Left ventricle myocardium superior (tissue), 1 donor: ENCODE measurements around the gene XKR7. TPM values are rescaled to one million over a fixed set of nuclear protein-coding genes. Genes with fewer than 3 reads are reported as not detected.
A peak's percentile ranks its signal among the peaks of the same experiment; 100 is the strongest.

ENCODE experiments used
- ATAC-seq: fragments of 200-7000 bp; cut with Tn5 transposase; one replicate; pipeline ENCODE4 v1.9.1; 2020; ENCODE audit warnings: mild to moderate bottlenecking, moderate library complexity
- DNase-seq: peaks from one replicate; pipeline ENCODE4 v3.0.0-alpha.2; 2020
- intact Hi-C: fragments of 100-400 bp; cut with micrococcal nuclease; formaldehyde crosslinking; loops from one replicate; pipeline ENCODE4 v1.11.0; 2022
- total RNA-seq: library from RNA; stranded (reverse); fragmentation: NEBNext Ultra II Directional; extraction: Animal tissue kit (Norgen Biotek cat#: 25700); gene quantifications from one replicate; pipeline ENCODE4 v1.2.1, GENCODE V29; 2021
- donor health status: DM: no; HTN: yes; CAD: no; lungs with severe emphysema.

Gene XKR7
- total RNA-seq, 1 donor from 2014 or later: not detected

DNA sequence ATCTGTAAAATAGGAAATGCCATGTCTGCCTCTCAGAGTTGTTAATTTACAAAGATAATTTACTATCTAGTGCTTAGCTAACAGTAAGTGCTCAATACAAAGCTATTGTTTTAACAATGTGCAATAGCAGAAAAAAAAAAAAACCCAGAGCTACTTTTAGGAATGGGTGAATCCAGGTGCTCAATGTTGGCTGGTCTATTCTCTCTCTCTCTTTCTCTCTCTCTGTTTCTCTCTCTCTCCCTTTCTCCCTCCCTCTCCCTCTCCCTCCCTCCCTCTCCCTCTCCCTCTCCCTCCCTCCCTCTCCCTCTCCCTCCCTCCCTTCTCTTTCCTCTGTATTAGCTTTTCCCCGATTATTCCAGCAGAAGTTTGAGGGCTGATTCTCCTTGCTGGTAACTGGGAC, 30.1 kb upstream of the XKR7 start:
- intact Hi-C loops: no loop called here
- no peak for ATAC-seq
- no peak for DNase-seq

DNA sequence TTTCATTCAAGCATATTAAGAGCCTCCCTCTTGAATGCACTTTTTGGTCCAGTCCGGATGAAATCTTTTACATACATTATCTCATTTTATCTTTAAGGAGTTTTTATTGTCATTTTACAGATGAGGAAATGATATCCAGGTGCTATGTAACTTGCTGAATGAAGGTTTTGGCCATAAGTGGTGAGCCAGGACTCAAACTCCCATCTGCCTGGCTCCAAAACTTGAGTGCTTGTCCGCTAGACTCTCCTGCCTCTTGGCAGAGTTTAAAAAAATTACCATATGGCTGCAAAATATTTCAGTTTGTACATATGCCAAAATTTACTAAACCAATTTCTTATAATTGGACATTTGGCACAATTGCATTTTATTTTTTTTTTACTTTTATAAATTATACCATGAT, 28.3 kb upstream of the XKR7 start:
- intact Hi-C loops: no loop called here
- no peak for ATAC-seq

DNA sequence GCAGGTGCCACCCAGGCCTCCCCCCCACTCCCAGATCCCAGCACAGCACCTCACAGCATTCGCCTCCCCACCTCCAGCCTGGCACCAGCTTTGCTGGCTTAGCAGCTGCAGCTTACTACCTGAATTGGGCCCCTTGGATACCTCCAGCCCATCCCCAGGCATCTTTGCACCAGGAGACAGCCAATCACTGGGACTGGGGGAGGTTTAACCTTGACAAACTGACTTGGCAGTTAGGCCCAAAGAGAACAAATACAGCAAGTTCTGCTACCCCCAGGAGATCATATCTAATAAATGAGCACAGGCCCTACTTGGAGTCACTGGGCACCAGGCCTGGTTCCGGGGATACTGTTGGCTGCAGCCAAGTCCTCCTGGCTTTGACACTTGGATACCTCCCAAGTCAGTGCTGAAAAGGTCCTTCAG, 24.9 kb upstream of the XKR7 start:
- intact Hi-C loops: no loop called here
- peak; percentile 92 for ATAC-seq
- peak; percentile 76 for DNase-seq

More for the DNA sequence above, 28.3 kb upstream of the XKR7 start:
- DNase-seq: no peak

DNA sequence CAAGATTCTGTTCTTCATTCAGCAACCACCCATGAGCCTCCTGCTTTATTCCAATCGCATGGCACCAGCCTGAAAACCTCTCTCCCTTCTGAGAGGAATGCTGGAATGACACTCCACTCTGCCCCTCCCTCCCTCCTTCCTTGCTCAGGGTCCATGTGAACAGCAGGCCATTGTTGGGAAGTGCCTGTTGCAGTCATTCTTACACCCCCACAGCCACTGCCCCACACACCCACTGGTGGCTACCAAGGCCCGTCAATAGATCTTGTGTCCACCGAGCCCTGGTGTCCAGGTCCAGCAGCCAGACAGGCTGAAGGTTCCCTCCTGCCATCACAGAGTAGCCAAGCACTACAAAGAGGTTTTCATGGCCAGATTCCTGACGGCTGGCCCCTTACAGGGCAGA, 22.6 kb upstream of the XKR7 start:
- ATAC-seq (no peak), DNase-seq (no peak)
- intact Hi-C loops: no loop called here

DNA sequence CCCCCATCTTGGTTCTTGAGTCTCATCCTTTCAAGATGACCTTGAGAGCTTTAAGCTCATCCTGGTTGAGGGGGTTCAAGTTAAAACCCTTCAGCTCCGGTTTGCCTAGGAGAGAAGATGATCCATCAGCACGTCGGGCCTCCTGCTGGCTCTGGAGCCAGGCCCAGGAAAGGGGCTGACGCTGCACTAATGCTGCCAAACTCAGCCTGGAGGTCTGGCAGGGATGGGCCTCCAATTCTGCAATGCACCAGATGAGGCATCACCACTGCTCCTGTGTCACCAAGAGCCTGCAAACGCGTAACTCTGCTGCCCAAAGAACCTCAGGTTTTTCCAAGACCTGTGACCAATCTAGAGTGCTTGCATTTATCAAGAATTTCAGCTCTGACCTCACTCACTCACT, 22.2 kb upstream of the XKR7 start:
- intact Hi-C loops: no loop called here
- ATAC-seq: peak; percentile 28
- DNase-seq: no peak

DNA sequence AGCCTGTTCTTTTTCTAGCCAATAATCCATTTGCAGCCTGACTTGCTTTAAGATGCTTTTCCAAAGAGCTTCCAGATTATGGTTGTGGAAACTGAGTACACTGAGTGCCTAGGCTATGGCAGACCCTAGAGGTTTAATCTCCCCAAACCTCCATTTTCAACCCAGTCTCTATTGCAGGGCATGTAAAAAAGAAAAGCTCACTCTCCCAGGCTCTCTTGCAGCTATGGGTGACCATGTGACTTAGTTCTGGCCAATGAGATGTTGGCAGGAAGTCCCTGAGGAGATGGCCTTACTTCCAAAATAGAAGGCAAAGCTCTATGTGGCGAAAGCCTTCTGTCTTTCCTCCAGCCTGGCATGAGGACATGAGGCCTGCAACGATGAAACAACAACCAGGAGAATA, 19.9 kb upstream of the XKR7 start:
- ATAC-seq: no peak
- intact Hi-C loops: no loop called here
- no peak for DNase-seq

DNA sequence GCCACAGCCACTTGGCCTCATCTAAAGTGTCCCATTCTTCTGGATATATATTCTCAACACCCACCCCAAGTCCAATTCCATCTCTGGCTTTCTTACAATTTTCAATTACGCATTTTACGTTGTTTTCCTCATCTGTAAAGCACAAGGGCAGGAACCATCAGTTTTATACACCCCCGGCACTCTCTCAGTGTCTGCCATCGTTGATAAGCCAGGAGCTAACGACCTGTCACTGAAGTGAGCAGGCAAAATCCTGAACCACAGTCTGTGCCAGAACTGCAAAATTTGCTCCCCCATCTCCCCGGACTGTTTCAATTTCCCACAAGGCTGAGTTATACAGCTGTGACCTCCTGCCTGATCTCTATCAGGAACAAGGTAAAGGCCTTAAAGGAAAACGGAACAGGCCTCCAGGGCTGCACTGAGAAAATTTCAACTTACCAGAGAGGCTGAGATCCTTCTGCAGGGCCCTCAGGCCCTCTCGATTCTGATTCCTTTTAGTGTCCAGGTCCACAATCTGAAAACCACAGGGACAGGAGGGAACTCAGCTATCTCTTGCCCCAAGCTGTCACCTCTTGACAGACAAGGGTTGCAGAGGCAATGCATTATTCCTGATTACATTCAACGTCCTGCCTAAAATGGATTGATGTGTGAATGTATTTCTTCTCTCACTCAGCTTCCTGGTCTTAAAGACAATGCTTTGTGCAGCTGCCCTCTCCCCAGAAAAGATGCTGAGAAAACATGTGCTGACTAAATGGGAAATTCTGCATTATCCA, 17.9 kb upstream of the XKR7 start:
- intact Hi-C loops: loop anchor here (5.0 kb wide), 1 partner anchor 98 kb away; no protein-coding TSS in a partner anchor
- ATAC-seq (no peak), DNase-seq (no peak)

DNA sequence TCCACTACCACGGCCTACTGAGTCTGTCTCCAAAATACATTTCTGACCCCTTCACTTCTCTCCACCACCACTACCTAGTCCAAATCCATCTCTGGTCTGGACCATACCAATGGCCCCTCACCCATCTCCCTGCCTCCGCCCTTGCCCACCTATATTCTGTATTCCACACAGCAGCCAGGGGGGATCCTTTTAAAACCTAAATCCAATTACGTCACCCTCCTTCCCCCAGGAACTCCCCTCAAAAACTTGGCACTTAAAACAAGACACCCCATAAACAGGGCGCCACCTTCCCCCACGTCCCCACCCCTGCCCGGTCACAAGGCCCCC, 16.8 kb upstream of the XKR7 start:
- DNase-seq (no peak), ATAC-seq (no peak)
- intact Hi-C loops: loop anchor here (5.0 kb wide), 1 partner anchor 99 kb away; no protein-coding TSS in a partner anchor

DNA sequence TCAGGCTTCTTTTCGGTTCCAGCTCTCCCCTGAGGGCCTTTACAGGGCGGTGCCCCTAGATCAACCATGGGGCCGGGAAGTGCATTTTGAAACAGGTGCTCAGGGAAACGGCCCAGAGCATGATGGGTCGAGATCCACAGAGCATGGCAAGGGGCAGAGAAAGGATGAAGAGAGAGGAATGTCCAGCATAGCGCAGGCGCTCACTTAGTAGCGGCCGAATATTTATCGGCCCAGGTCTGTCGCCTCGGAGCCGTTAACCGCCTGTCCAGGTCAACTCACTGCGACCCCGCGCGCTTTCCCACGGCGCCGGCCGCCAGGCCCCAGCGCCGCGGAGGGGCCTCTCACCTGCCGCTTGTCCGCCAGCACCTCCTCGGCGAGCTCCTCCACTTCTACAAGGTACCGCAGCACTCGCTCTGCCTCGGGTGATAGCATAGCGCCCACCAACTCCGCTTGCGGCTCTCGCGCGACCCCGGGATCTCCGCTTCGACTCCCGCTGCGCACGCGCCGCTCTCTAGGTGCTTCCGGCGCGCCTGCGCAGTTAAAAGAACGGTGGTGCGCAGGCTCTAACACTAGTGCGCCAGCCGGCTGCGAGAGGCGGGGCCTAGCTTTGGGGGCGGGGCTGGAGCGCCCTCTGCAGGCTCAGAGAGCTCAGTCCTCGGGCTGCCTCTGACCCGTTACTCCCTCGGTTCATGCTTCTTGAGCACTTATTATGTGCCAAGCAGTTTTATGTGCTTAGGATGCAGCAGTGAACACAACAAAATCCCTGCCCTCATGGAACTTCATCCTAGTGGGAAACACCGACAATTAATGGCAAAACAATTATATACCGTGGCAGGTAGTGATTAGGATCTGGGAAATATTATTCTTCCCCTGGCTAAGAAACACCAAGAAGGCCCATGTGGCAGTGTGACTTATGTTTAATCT, 16.2 kb upstream of the XKR7 start, which contains the start of gene PDRG1:
TSS of gene PDRG1 (minus strand) at position 517 of the 924 bp plus-strand sequence. CDS start at position 432, 85 bp downstream.
- DNase-seq: peak; percentile 99
- ATAC-seq: peak; percentile 99
- intact Hi-C loops: loop anchor here (5.0 kb wide), 1 partner anchor 99 kb away; no protein-coding TSS in a partner anchor

DNA sequence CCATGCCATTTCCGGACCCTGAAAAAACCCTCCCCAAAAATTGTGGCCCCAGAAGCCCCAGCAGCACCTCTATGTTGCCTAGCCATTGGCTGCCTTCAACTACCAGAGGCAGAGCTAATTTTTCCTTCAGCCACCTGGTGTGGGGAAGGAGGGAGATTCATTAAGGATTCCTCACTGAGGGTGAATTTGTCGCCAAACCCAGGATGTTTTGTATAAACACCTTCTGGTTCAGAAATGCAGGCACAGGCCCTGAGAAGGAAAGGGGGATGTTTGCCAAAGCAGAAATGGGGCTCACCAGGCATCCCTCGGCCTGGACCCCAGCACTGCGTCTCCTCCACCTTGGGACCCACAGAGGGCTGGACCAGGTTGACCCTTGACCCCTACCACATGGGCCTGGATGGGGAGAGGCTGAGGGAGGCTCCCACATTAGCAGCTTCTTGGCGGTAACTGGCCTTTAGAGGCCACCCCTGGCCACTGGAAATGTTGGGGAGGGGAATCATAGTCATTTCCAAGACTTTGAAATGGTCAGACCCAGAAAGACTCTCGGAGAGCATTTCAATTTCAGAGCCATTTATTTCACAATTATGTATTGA, 14.3 kb upstream of the XKR7 start:
- ATAC-seq (no peak), DNase-seq (no peak)
- intact Hi-C loops: loop anchor here (5.0 kb wide), 1 partner anchor 101 kb away; no protein-coding TSS in a partner anchor

DNA sequence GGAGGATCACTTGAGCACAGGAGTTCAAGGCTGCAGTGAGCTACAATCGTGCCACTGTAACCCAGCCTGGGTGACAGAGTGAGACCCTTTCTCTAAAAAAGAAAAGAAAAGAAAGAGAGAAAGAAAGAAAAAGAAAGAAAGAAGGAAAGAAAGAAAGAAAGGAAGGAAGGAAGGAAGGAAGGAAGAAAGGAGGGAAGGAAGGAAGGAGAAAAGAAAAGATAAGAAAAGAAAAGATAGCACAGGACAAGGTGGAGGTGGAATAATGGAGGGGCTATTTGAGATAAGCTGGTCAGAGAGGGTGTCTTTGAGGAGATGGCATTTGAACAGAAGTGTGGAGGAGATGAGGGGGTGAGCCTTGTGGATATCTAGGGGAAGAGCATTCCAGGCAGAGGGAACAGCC, 13.5 kb upstream of the XKR7 start:
- intact Hi-C loops: loop anchor here (5.0 kb wide), 1 partner anchor 102 kb away; no protein-coding TSS in a partner anchor
- no peak for DNase-seq
- ATAC-seq: no peak

DNA sequence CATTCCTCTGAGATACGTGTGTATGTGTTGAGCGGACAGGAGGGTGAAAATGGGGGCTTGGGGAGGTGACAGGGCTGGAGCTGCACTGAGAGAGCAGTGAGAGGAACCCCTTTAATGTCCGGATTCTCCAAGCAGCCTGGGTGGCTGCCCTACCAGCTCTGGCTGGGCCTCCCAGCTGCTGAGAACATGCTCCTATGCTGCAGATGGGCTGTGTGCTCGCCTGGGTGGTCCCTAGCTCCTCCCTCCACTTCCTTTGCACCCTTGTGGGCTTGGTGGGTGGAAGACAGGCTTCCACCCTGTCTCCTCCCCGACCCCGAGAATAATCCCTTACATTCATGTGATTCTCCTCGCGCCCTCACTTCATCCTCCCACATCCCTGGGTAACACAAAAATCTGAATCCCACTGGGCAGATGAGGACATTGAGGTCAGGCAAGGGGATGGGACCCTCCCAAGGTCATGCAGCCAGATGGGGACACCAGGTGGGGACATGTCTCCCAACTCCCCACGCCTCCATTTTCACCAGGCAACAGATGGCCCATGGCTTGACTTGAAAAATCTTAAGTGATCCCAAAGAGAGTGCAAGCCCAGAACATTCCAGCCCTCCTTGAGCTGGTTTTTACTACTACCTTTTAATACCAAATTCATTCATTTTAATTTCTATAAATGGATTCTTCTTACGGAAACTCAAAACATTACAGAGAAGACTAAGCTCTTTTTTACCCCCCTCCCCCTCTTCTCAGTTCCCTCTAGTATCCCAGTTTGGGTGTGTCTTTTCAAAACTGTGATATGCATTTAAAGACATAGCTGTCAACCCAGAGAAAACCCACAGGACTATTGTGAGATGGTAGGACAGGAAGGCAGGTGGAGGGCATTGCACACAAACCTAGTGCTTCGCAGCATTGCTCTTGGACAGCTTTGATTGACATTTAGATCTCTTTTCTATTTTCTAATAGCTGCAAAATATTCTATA, 11.1 kb upstream of the XKR7 start:
- ATAC-seq (no peak), DNase-seq (no peak)
- intact Hi-C loops: no loop called here

DNA sequence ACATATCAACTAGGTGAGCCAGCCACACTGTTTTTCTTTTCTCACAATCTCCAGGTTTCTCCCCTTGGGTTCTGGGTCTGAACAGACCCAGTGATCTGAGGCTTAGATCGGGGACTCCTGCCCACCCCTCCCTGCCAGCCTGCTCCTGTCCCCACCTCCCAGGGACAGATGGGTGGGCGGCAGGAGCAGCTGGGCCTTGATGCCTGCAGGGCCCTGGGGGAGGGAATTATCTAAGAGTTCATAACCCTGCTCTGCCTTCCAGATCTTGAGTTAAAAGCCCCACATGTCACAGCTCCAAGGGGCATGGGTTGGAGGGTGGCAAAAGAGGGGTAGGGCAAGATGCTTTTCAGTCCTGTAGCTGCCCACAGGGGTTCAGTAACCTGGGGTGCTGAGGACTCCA, 5.2 kb upstream of the XKR7 start:
- intact Hi-C loops: no loop called here
- no peak for ATAC-seq

DNA sequence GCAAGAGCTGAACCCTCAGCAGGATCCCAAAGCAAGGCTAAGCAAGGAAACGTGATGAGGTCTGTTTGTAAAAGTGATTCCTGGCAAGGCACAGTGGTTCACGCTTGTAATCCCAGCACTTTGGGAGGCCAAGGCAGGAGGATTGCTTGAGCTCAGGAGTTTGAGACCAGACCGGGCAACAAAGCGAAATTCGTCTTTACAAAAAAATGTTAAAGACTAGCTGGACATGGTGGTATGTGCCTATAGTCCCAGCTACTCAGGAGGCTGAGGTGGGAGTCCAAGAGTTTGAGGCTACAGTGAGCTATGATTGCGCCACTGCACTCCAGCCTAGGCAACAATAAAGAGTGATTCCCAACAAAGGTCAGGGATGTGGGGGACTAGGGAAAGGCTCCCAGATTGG, 4.1 kb upstream of the XKR7 start:
- ATAC-seq (no peak), DNase-seq (no peak)
- intact Hi-C loops: no loop called here

More for the DNA sequence above, 5.2 kb upstream of the XKR7 start:
- DNase-seq: no peak

DNA sequence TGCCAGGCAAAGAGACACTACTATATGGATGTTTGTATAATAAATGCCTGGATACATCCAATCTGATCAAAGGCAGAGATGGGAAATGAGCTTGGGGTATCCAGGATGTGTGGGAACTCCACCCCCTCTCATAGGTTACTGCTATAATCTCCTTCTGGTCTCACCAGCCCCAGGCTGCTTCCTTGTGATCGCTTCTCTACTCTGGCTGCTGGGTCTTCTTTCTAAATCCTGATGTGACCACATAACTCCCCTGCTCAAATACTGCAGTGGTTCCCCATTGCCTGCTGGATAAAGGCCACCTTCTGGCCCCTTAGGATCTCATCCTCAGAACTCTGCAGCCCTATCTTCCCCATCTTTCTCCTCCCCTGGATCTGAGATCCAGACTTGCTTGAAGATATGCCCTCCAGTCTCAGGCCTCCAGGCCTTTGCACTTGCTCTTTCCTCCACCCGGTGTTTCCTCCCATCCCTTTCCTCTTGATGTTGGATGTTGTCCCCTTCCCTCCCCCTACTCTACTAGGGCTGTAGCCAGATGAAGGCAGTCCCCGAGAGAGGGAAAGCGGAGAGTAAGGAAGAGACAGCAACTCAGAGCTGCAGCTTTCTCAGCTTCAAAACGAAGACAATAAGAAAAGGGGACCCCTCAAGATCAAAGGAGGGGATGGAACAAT, 828 bp upstream of the XKR7 start:
- no peak for DNase-seq
- intact Hi-C loops: no loop called here
- ATAC-seq: no peak

DNA sequence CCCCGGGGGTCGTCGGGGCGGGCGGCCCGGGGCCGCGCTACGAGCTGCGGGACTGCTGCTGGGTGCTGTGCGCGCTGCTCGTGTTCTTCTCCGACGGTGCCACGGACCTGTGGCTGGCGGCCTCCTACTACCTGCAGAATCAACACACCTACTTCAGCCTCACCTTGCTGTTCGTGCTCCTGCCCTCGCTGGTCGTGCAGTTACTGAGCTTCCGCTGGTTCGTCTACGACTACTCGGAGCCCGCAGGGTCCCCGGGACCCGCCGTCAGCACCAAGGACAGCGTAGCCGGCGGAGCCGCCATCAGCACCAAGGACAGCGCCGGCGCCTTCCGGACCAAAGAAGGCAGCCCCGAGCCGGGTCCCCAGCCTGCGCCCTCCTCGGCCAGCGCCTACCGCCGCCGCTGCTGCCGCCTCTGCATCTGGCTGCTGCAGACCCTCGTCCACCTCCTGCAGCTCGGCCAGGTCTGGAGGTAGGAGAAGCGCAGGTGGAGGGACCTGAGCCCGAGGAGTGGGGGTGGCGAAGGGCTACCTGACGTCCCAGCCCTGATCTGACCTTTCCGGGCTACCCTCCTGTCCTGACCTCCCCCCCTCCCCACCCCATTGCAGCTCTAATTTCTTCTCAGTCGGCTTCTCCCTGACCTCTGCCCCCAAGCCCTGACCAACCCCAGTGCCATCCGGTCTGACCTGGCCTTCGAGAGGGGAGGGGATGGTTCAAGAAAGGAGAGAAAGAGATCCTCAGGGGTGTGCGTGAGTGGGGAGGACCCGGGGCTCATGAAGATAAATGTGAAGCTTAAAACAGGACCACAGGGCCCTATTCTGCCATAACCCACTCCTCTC, 558 bp downstream of the XKR7 start:
- intact Hi-C loops: no loop called here
- ATAC-seq (peak; percentile 95), DNase-seq (peak; percentile 83)

DNA sequence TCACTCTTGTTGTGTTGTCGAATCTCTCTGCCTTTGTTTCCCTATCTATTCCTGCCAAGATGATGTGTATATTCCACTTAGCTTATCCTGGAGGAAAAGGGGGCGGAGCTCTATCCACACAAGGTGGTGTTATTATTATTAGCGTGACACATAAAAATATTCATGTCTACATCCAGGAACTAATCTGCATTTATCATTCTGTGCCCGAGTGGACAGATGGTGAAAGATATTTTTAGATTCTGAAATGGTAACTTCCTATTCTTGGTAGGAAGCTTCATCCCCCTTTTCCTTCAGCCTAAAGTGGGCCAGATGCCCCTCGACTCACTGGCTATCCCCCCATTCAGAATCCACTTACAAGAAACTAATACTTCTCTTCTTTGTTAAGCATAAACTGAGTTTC, 2.0 kb downstream of the XKR7 start:
- DNase-seq (no peak), ATAC-seq (no peak)
- intact Hi-C loops: no loop called here
